WERI-Rb-1 (cell line): ENCODE measurements around the gene UBE2E2.

Source experiments
- DNase-seq: peaks from one replicate; pipeline ENCODE4 v3.0.0-alpha.2; 2020
- H3K27ac ChIP-seq: fragments of 250-450 bp; sonication (Bioruptor Pico); 2 replicates; pipeline ENCODE4 v1.5.1; 2020; ENCODE audit warnings: mild to moderate bottlenecking, moderate library complexity
- H3K27me3 ChIP-seq: fragments of 250-450 bp; sonication (Bioruptor Pico); 2 replicates; pipeline ENCODE4 v1.5.1; 2021; ENCODE audit warnings: mild to moderate bottlenecking, low read depth, moderate library complexity; ENCODE audit not compliant: insufficient read depth, severe bottlenecking
- H3K36me3 ChIP-seq: fragments of 250-450 bp; sonication (Bioruptor Pico); 2 replicates; pipeline ENCODE4 v1.5.1; 2020; ENCODE audit warnings: mild to moderate bottlenecking, moderate library complexity
- H3K4me3 ChIP-seq: 2 replicates; pipeline ENCODE4 v1.5.1; 2011; ENCODE audit warnings: low read depth, mild to moderate bottlenecking, control low read depth, low read length
- H3K9me3 ChIP-seq: fragments of 250-450 bp; sonication (Bioruptor Pico); 2 replicates; pipeline ENCODE4 v1.5.1; 2021; ENCODE audit warnings: mild to moderate bottlenecking, moderate library complexity; ENCODE audit not compliant: severe bottlenecking
- TF ChIP-seq, protein P1 (sequence below): IDR thresholded peaks from 2 replicates; pipeline ENCODE4 v1.5.1; 2011; ENCODE audit warnings: low read depth, mild to moderate bottlenecking, control low read depth, inconsistent platforms, low read length

UBE2E2 gene

GRCh38 chr3:23259515-23259914 is 56.4 kb downstream of the UBE2E2 start:
- TF ChIP-seq, protein P1, sequence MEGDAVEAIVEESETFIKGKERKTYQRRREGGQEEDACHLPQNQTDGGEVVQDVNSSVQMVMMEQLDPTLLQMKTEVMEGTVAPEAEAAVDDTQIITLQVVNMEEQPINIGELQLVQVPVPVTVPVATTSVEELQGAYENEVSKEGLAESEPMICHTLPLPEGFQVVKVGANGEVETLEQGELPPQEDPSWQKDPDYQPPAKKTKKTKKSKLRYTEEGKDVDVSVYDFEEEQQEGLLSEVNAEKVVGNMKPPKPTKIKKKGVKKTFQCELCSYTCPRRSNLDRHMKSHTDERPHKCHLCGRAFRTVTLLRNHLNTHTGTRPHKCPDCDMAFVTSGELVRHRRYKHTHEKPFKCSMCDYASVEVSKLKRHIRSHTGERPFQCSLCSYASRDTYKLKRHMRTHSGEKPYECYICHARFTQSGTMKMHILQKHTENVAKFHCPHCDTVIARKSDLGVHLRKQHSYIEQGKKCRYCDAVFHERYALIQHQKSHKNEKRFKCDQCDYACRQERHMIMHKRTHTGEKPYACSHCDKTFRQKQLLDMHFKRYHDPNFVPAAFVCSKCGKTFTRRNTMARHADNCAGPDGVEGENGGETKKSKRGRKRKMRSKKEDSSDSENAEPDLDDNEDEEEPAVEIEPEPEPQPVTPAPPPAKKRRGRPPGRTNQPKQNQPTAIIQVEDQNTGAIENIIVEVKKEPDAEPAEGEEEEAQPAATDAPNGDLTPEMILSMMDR, result no peak
- Histone ChIP-seq H3K9me3 (no peaks in the 10 kb centered on the region), H3K4me3 (no peak overlapping the region), H3K36me3 (no peaks in the 10 kb centered on the region), H3K27me3 (no peaks in the 10 kb centered on the region), H3K27ac (no peak overlapping the region)
- no peak for DNase-seq

DNA sequence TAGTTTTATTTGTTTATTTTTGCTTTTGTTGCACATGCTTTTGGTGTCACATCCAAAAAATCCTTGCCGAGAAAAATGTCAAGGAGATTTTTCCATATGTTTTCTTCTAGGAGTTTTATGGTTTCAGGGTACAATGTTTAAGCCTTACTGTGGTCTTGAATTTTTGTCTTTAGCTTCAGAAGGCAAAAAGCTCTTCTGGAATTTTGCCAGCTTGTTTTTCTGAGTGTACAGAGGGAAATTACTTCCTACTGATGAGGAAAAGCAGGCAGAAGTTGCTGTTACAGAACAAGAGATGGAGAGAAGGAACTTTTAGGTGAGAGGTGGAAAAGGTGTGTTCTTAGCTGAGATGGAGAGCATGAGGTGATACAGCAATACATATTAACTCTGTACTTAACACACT is 59.6 kb downstream of the UBE2E2 start:
- TF ChIP-seq, protein P1, result no peak
- Histone ChIP-seq H3K4me3 (no peak overlapping the region), H3K27ac (no peak overlapping the region), H3K9me3 (no peaks in the 10 kb centered on the region), H3K36me3 (no peaks in the 10 kb centered on the region), H3K27me3 (no peaks in the 10 kb centered on the region)
- DNase-seq, result no peak

DNA sequence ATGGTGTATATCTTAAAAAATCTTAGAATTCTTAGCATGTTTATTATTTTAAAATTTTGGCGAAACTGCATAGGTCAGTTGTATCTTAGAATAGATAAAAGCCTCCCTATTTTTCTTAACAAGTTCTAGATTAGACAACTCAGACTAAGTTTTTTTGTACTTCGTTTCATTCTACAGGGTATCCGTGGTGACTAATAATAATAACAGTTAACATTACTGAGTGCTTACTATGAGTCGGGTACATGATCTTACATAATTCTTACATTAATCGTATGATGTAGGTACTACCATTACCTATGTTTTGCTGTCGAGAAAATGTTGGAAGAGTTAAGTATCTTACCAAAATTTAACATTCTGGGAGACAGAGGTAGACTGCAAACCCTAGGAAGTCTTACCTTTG is 60.7 kb downstream of the UBE2E2 start:
- Histone ChIP-seq H3K27ac (no peak overlapping the region), H3K9me3 (no peaks in the 10 kb centered on the region), H3K27me3 (no peaks in the 10 kb centered on the region), H3K36me3 (no peaks in the 10 kb centered on the region), H3K4me3 (no peak overlapping the region)
- no peak for DNase-seq
- TF ChIP-seq, protein P1, result no peak

GRCh38 chr3:23264413-23264812 is 61.3 kb downstream of the UBE2E2 start:
- no peak for DNase-seq
- TF ChIP-seq, protein P1, result no peak
- Histone ChIP-seq H3K9me3 (no peaks in the 10 kb centered on the region), H3K4me3 (no peak overlapping the region), H3K36me3 (no peaks in the 10 kb centered on the region), H3K27ac (no peak overlapping the region), H3K27me3 (no peaks in the 10 kb centered on the region)

GRCh38 chr3:23270423-23270822 is 67.3 kb downstream of the UBE2E2 start:
- no peak for DNase-seq
- H3K9me3 ChIP-seq, result no peaks in the 10 kb centered on the region
- TF ChIP-seq, protein P1, result no peak
- H3K27me3 ChIP-seq, result no peaks in the 10 kb centered on the region
- no peak overlapping the region for H3K4me3 ChIP-seq
- H3K36me3 ChIP-seq, result no peaks in the 10 kb centered on the region
- H3K27ac ChIP-seq, result no peak overlapping the region

- no peak overlapping the region for H3K4me3 ChIP-seq
- TF ChIP-seq, protein P1, result no peak
- no peak overlapping the region for H3K27ac ChIP-seq
- DNase-seq, result no peak
- no peaks in the 10 kb centered on the region for H3K36me3 ChIP-seq
- H3K9me3 ChIP-seq, result no peaks in the 10 kb centered on the region
- no peaks in the 10 kb centered on the region for H3K27me3 ChIP-seq
Measured at GRCh38 chr3:23271876-23272741, 69.0 kb downstream of the UBE2E2 start.
